Transverse colon (tissue), 4 donors: ENCODE data around the gene FKBP7. TPM values are rescaled to one million over a fixed set of nuclear protein-coding genes. Genes with fewer than 3 reads are reported as not detected.
"Not testable (repeated sequence)": the region's sequence is repeated elsewhere in the genome, so short reads cannot be mapped to it uniquely, and the experiment has no call there.

Source experiments
- DNase-seq: peaks from one replicate; pipeline ENCODE4 v3.0.0-alpha.2; 2019
- H3K27ac ChIP-seq, 4 donors: fragments of 200-600 bp; sonication (generic); 2 replicates each; pipeline ENCODE4 v1.5.1; 2016 to 2018; ENCODE audit warnings: inconsistent platforms in 4 of 4
- H3K27me3 ChIP-seq: fragments of 200-600 bp; sonication (generic); 2 replicates; pipeline ENCODE4 v1.5.1; 2017; ENCODE audit warnings: inconsistent platforms
- H3K36me3 ChIP-seq, 4 donors: fragments of 200-600 bp; sonication (generic); 2 replicates each; pipeline ENCODE4 v1.5.1; 2017 to 2019; ENCODE audit warnings: inconsistent platforms in 4 of 4
- H3K4me1 ChIP-seq, 4 donors: fragments of 200-600 bp; sonication (generic); 2 replicates each; pipeline ENCODE4 v1.5.1; 2017 to 2020; ENCODE audit warnings: inconsistent platforms in 4 of 4
- H3K4me3 ChIP-seq, 4 donors: fragments of 200-600 bp; sonication (generic); 1 replicate in 1 of 4; 2 replicates in 3 of 4; pipeline versions ENCODE4 v1.5.1 to v1.6.1; 2017 to 2019; ENCODE audit warnings: inconsistent platforms in 4 of 4
- H3K9me3 ChIP-seq, 2 donors: fragments of 200-600 bp; sonication (generic); 2 replicates each; pipeline ENCODE4 v1.5.1; 2017 to 2019; ENCODE audit warnings: inconsistent platforms in 2 of 2
- EP300 ChIP-seq: sonication (generic); formaldehyde crosslinking; IDR thresholded peaks from one replicate; pipeline ENCODE4 v1.6.1; 2017; ENCODE audit warnings: antibody characterized with exemption, low read depth
- POLR2A ChIP-seq: fragments of 450-650 bp; IDR thresholded peaks from one replicate; pipeline ENCODE4 v1.6.1; 2016; ENCODE audit warnings: antibody characterized with exemption, mild to moderate bottlenecking, moderate library complexity
- POLR2AphosphoS5 ChIP-seq, 3 donors: sonication (generic); formaldehyde crosslinking; IDR thresholded peaks; one replicate each; pipeline ENCODE4 v1.6.1; 2016; ENCODE audit warnings: antibody characterized with exemption in 3 of 3
- WGBS, 2 donors: methylation state at CpG; one replicate each; pipeline ENCODE4 v1.1.5; 2018; ENCODE audit warnings: low coverage in 1 of 2; 5-methylcytosine and 5-hydroxymethylcytosine counted together
- in situ Hi-C, 4 donors: fragments of 200-750 bp; cut with MboI; loops; one replicate each; pipeline versions ENCODE4 v1.15.0 to v1.15.1; 2017; ENCODE audit warnings: low sequenced_read_pairs in 3 of 4, low pct_ligation_motif_present in 1 of 4, low pct_unique_long_range_greater_than_20kb in 1 of 4
- intact Hi-C: fragments of 100-400 bp; cut with DNase I; formaldehyde crosslinking; loops from one replicate; pipeline ENCODE4 v1.15.1; 2023; ENCODE audit warnings: low total_unique reads
- total RNA-seq, 4 donors: library from RNA; depleted of rRNA; stranded (reverse); fragments of >200 nt; gene quantifications; one replicate each; pipeline ENCODE4 v1.1.0, GENCODE V29; 2016
- TF ChIP-seq, protein P1 (sequence below), 5 experiments: fragments of 200-600 bp in 3 of 5; fragments of 450-650 bp in 2 of 5; sonication (generic) in 3 of 5; IDR thresholded peaks; 1 replicate in 2 of 5; 2 replicates in 3 of 5; pipeline ENCODE4 v1.5.1; 2016 to 2017; ENCODE audit warnings: antibody characterized with exemption in 5 of 5, inconsistent platforms in 3 of 5, mild to moderate bottlenecking in 2 of 5, moderate library complexity in 1 of 5

Gene FKBP7
- total RNA-seq, 4 donors from 2014 or later, result 0.37 to 5.2 (median 2.6) TPM; not detected in 1

DNA sequence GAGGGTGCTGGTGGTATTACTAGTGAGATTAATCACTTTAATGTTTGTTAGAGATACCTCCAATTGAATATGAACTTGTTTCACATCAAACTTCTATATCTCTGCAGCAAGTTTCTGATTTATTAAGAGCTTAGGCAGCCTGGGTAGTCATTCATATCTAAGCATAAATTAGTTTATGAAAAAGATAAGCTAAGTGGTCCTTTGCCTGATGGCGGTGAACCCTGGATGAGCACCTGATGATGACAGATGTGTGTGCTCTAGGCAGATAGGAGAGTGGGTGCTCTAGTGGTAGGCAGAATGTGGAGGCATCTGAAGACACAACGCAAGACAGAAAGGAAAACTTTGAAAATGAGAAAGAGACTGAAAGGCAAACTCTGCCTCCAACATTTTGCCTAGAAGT is 5.0 kb downstream of the FKBP7 start:
- H3K4me3 ChIP-seq, result no peak overlapping the region
- H3K36me3 ChIP-seq, result no peaks in the 10 kb centered on the region
- 93 to 95% methylated on average over 2 of the region's 2 CpGs for WGBS, 2 donors
- no peaks in the 10 kb centered on the region for H3K27me3 ChIP-seq
- intact Hi-C loops, result no loop called here
- H3K9me3 ChIP-seq, result no peaks in the 10 kb centered on the region
- DNase-seq, result no peak
- H3K4me1 ChIP-seq, result peaks cover 0 to 13% (median 3%) of the 10 kb centered on the region in 4 donors
- H3K27ac ChIP-seq, result no peak overlapping the region
- TF ChIP-seq, protein P1, sequence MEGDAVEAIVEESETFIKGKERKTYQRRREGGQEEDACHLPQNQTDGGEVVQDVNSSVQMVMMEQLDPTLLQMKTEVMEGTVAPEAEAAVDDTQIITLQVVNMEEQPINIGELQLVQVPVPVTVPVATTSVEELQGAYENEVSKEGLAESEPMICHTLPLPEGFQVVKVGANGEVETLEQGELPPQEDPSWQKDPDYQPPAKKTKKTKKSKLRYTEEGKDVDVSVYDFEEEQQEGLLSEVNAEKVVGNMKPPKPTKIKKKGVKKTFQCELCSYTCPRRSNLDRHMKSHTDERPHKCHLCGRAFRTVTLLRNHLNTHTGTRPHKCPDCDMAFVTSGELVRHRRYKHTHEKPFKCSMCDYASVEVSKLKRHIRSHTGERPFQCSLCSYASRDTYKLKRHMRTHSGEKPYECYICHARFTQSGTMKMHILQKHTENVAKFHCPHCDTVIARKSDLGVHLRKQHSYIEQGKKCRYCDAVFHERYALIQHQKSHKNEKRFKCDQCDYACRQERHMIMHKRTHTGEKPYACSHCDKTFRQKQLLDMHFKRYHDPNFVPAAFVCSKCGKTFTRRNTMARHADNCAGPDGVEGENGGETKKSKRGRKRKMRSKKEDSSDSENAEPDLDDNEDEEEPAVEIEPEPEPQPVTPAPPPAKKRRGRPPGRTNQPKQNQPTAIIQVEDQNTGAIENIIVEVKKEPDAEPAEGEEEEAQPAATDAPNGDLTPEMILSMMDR (IDR thresholded peaks at IDR 0.05), result no peak
- no peak for TF ChIP-seq POLR2A
- TF ChIP-seq EP300, result no peak
- TF ChIP-seq POLR2AphosphoS5 (IDR thresholded peaks at IDR 0.05), result no peak
- in situ Hi-C loops, result no loop called here

- H3K27me3 ChIP-seq, in situ Hi-C loops, H3K4me3 ChIP-seq, H3K36me3 ChIP-seq, intact Hi-C loops, H3K9me3 ChIP-seq, DNase-seq, H3K27ac ChIP-seq, H3K4me1 ChIP-seq: not testable (repeated sequence)
- 96 to 100% methylated on average over 4 to 5 of the region's 5 CpGs for whole genome bisulfite sequencing, 2 donors
Observed at GRCh38 chr2:178471313-178471712, 7.1 kb downstream of the FKBP7 start.

DNA sequence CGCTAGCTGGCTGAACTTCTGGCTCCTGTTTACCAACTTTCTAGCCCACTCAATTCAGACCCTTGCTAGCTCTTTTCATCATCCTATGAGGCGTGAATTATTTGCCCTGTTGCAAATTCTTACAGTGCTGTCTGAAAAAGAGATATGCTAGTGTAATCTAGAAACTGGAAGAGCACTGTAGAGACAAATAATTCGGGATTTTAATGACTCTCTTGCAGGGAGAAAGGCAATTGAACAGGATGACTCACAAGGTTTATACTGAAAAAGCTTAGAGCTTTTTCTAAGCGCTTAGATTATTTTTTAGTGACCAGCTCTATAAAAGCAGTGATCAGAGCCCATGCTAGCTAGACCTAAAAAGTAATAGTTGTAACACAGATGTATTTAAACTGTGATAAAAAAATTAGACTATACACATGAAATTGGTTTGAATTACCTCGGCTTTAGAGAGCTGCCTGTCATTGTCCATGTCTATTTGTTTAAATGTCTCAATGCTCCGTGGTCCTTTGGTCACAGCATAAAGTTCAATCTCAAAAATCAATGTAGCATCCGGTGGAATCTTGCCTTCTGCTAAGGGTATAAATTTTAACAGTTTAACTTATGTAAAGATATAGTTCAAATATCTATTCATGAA is 9.1 kb downstream of the FKBP7 start:
- DNase-seq, result no peak
- Histone ChIP-seq H3K9me3 (no peaks in the 10 kb centered on the region), H3K27me3 (no peaks in the 10 kb centered on the region), H3K4me1 (no peaks in the 10 kb centered on the region), H3K4me3 (no peak overlapping the region), H3K36me3 (no peaks in the 10 kb centered on the region), H3K27ac (no peak overlapping the region)
- TF ChIP-seq EP300 (no peak), POLR2A (no peak), POLR2AphosphoS5 (IDR thresholded peaks at IDR 0.05) (no peak)
- TF ChIP-seq, protein P1 (IDR thresholded peaks at IDR 0.05), result no peak
- in situ Hi-C loops (no loop called here), intact Hi-C loops (no loop called here)
- 87 to 90% methylated on average over 7 of the region's 7 CpGs for WGBS, 2 donors

GRCh38 chr2:178457390-178457886 is 21.0 kb downstream of the FKBP7 start:
- Histone ChIP-seq H3K27ac (no peak overlapping the region), H3K36me3 (no peaks in the 10 kb centered on the region), H3K27me3 (no peaks in the 10 kb centered on the region), H3K4me1 (peaks cover 0 to 1% (median under 1%) of the 10 kb centered on the region in 4 donors), H3K4me3 (no peak overlapping the region), H3K9me3 (no peaks in the 10 kb centered on the region)
- 80 to 94% methylated on average over 1 to 11 of the region's 11 CpGs for WGBS, 2 donors
- no peak for DNase-seq
- intact Hi-C loops (no loop called here), in situ Hi-C loops (no loop called here)
- no peak for TF ChIP-seq POLR2A
- TF ChIP-seq POLR2AphosphoS5 (IDR thresholded peaks at IDR 0.05), result no peak
- no peak for TF ChIP-seq EP300
- TF ChIP-seq, protein P1 (IDR thresholded peaks at IDR 0.05), result no peak

DNA sequence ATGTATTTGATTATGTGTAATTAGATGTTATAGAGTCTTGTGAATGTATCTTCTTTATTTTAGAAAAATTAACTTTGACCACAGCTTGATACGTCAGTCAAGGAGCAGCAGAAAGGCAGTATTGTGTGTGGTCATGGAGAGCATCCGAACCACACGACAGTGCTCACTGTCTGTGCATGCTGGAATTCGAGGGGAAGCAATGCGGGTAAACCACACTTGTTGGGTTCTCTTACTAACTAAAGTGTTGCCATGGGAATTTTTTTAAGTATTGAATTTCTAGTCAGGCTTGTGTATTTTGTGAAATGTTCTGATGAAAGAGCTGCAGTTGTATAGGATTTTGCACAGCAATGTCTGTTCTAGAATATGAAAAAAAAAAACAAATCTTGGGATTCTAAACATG is 22.5 kb downstream of the FKBP7 start:
- 88 to 94% methylated on average over 5 of the region's 5 CpGs for WGBS, 2 donors

More for the DNA sequence above, 22.5 kb downstream of the FKBP7 start:
- TF ChIP-seq POLR2A, result no peak
- TF ChIP-seq, protein P1 (IDR thresholded peaks at IDR 0.05), result no peak
- TF ChIP-seq EP300, result no peak
- no peak for TF ChIP-seq POLR2AphosphoS5 (IDR thresholded peaks at IDR 0.05)
- Histone ChIP-seq H3K27me3 (no peaks in the 10 kb centered on the region), H3K4me3 (no peak overlapping the region), H3K36me3 (no peaks in the 10 kb centered on the region), H3K4me1 (peaks cover 0 to 8% (median 6%) of the 10 kb centered on the region in 4 donors), H3K27ac (no peak overlapping the region), H3K9me3 (no peaks in the 10 kb centered on the region)
- in situ Hi-C loops, result no loop called here
- no peak for DNase-seq
- intact Hi-C loops, result no loop called here
